Measurements from ENCODE around the gene FGF1.

FGF1 gene

DNA sequence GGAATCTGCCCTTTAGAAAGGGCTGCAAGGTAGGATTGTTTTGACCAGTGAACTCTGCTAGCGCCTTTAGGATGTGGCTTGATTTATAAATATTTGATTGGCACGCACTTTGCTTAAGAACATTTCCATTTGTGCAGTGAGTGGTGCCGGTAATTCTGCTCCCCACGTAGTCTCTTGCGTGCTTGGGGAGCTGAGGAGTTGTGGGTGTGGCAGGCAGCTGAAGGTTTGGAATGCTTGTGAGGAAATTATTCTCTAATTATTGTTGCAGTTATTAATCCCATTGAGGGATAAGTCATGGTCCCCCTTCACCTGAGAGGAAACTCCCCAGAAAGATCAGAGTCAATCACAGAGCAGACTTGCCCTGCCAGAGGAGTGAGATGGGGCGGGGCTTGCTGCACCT is 76.7 kb downstream of the FGF1 start:
- no peak for DNase-seq

DNA sequence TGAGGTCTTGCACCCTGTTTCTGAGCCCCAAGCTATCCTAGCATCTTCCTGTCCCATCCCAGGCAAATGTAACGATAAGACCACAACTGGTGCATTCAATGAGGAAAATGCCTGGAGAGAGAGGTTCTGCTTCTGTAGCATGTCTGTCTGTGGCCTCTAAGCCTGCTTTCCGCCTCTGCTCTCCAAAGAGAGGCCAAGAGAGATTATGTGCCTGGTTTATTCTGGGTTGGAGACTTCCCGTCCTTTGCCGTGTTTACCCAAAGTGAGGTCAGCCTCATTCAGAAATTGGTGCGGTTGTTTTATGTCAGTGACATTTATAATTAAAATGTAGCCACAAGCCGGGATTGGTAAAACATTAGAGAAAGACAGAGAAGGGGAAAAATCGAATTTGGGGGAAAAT is 77.8 kb downstream of the FGF1 start:
- no peak for DNase-seq

DNA sequence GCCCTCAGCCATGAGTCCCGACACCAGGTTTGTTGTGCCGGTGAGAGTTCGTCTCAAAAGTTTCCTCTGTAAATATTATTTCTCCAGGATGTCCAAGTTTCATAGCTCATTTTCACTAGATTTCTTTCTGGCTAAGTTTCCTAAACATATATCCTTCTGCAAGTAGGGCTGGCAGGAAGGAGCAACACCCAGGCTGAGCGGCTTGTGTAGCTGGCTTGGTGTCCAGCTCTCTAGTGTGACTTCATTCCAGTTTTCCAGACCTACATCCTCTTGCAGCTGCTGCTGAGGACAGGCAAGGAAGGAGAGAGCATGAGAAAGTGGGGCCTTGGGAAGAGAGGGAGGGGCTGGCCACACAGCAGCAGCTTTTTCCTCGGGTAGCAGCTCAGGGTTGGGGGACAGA is 80.3 kb downstream of the FGF1 start:
- DNase-seq: no peak

DNA sequence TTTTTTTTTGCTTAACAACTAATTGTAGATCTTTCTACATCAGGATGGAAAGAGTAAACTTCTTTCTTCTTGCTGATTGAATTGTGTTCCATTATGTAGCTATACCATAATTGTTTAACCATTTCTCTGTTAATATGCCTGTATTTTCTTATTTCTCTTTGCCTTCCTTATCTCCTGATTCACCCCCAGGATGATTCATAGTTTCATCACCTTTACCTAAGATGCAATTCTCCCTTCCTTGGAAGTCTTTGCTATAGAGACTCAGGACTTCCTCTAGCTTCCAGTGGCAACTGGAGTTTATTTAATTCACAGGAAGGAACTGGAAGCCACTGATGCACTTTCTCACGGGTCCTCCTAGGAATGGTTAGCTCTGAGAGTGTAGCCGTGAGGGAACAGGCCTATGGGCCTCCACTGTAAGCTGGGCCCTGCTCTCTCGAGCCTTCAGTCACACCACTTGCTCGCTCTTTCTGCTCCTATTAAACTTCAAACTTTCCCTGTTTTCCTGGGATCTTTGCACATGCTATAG is 83.1 kb downstream of the FGF1 start:
- no peak for DNase-seq

DNA sequence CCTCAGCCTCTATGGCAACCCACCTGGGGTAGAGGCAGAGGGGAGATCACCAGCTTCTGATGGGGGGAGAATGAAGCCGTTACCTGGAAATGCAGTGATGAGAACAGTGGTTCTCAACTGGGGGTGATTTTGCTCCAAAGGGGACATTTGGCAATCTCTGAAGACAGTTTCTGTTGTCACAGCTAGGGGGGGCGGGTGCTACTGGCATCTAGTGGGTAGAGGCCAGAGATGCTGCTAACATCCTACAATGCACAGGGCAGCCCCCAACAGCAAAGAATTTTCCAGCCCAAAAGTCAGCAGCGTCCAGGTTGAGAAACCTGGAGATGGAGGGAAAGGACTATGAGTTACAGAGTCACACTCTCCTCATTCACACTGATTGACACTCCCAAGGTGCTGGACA is 84.5 kb downstream of the FGF1 start:
- DNase-seq: no peak

DNA sequence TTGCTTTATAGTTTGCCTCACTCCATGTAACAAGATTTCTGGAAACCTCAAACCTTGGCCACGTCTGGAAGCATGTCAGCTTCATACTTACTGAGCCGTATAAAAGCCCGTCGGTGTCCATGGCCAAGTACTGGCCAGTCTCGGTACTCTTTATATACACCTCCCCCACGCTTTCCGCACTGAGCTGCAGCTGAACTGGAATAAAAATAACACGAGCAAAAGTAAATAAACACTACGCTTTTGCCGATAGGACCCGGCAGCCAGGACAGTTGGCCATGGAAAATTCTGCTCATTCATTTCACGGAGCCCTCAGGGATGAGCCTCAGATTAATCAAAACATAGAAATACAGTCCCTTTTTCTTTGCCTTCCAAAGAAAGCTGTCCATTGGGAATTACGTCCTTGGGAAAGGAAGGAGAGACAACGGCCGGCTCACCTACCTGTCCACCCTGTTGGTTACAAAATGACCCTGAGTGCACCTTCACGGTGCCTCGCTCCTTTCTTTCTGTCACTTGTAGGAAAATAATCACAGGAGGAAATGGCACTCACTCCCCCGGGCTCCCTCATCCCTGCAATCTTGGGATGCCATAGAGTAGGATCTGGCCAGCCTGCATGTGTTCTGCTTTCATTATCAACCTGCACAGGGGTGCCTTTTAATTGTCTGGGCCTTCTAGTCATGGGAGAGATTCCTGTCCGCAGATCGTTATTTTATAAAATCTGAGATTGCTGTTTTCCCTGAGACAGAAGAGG is 85.1 kb downstream of the FGF1 start:
- no peak for DNase-seq

DNA sequence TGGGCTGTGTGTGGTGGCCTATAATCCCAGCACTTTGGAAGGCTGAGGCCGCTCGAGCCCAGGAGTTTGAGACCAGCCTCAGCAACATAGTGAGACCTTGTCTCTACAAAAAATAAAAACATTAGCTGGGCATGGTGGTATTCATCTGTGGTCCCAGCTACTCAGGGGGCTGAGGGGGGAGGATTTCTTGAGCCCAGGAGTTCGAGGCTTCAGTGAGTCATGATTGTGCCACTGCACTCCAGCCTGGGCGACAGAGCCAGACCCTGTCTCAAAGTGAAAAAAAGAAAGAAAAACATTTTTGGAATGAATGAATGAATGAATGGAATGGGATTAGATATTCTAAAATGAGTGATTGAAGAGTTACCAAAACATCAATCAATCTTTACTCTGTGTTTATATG is 85.8 kb downstream of the FGF1 start:
- no peak for DNase-seq

DNA sequence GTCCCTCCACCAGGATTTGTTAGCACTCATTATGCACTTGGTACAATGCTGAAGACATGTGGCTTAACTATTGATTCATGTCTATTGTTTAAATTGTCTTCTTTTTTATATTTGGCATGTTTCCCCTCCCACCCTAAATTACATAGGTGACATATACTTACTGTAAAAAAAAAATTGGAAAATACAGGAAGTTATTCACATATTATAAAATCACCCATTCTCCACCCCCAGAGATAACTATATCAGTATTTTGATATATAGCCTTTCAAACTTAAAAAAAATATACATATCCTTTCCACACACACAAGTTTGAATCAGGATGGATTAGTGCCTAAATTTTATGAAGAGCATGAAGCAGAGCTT is 87.6 kb downstream of the FGF1 start:
- DNase-seq: no peak

DNA sequence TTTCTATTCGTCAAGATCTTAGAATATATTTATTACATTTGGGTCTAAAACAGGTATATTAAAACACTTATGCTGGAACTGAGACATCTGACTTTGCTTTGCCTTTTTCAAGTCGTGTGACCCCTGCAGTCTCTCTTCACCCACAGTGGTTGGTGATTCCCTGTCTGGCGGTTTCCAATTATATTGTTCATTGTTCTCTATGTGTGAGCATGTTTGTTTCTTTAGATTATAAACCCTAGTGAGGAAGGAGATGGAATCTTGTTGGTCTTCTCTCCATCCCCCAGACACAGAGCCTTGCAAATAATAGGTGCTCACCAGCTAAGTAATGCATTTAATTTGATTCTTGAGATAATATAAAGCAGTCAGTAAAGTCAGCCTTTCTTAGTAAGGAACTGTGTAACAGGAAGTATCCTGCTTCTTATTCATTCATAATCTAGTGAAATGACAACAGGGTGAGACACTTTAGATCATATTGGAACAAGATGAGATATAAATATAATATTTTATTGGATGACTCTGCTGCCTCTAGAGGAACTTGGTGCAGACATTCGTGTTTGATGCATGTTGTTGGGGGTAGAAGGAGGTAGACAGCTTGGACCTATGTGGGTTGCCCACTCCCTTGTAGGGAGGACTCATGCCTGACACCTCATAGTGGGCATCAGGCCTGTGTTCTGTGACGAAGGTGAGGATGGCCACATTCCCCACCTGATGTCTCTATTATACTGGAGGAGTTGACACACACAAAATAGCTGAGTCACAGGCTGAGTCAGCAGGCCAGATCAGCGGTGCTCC is 88.1 kb downstream of the FGF1 start:
- DNase-seq: no peak

DNA sequence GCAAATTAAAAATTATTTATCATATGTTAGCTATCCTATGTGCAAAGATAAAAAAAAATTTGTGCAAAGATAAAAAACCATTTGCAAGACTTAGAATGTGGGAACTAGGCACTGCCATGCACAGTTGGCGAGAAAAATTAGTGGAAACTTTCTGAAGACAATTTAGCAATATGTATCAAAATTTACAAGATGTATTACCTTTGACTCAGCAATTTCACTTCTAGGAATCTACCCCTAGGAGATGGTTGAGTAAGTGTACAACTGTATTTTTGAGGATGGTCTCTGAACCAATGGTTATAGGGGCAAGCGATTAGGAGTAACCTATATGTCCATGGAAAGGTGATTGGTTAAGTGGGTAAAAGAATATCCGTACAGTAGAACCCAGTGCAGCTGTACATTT is 88.9 kb downstream of the FGF1 start:
- DNase-seq: no peak

DNA sequence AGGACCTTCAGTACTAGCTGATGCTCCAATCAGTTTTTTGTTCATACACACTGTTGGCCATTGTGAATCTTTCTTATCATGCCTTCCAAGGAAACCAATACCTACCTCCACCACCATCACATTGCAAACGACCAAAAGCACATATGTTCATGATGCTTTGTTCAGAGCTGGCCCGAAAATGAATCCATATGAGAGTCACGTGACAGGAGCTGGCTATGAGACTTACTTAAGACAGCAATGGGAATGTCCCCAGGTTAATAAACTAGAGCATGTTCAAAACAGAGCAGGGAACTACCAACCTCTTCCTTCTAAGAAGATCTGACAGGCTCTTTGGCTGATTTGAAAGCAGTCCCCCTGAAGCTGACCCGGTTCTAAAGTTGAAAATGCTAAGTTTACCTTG is 93.5 kb downstream of the FGF1 start:
- no peak for DNase-seq

DNA sequence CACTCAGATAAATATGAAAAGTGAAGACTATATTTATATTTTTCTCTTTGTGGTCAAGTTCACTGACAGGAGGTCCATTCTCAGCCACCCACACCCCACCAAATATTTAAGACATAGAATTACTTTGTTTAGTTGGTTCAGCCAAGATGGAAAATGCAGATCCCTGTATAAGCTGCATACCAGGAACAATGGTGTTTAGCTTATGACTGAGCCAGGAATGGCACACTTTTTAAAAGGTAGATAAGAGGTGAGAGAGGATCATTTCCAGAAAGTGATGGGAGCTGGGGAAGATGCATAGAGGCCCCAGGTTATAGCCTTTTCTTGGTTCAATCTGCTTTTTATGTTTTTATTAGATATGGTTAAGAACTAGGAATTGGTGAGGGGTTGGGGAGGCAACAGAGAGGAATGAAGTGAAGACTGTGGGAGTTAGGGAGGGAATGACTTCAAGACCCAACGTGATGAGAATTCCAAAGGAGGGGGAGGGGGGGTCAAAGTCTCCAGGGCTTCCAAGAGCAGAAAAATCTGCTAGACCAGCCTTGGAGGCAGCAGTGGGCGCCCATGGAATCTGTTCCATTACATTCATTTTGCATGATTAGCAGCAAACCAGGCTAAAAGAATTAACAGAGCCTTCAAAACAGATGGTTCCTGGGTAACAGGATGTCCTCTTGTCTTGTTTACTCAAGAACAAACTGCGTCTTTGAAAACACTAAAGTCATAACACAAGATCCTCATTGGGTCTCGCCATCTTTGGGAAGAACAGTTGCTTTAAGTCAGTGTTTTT is 95.2 kb downstream of the FGF1 start:
- no peak for DNase-seq

DNA sequence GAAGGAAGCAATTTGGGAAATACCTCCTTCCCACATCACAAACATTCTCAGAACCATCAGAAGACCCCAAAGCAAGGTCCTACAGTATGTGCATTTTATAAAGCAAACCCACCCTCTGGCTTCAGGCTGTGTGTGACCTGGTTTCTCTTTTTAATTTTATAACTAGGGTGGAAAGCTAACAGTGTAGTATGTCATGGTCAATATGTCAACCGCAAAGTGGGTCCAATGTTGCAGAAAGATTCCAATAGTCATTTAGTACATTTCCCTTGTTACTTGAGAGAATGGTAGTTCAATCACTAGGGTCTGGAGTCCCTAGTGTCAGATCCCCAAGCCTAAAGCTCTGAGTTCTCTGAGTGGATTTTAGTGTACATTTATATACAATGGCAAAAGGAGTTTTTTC is 96.2 kb downstream of the FGF1 start:
- DNase-seq: no peak

DNA sequence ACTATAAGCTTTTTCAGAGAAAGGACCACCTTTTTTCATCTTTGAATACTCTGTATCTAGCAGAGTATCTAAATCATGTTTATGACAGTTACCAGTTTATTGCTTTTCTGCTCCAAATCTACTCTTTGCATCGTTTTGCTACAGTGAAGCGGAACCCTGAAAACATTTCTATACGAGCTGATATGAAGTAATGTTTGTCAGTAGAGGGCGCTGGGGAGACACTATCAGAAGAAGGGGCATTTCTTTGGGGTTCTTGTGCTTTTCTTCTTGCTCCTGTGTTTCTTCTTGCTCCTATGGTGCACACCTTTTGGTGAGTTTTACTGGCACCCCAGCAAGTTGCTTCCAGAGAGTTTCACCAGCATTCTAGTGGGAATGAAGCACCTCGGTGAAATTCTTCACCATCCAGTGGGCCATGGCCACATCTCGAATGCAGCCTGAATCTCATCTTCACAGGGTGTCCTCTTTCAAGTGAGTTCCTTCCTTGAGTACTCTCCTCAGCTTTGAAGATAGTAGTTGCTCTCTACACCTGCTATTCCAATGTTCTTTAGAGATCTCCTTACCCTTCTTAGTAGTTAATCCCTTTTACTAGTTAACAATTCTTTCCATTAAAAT is 98.4 kb downstream of the FGF1 start:
- no peak for DNase-seq

DNA sequence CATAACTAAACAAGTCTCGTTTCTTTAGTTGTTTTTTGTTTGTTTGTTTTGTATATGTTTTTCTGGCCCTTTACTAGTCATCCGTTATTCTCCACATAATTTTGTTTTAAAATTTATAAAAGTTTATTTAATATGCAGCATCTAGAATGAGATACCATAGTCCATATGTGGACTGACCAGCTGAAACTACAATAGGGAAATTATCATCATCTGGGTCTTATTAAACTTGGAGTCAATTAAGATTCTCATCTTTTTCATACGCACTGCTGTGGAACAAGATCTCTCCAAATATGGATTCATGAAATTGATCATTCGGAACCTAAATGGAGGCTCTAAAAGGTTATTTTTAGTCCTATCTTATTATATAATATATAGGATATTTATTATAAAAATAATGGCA is 99.3 kb downstream of the FGF1 start:
- DNase-seq: no peak

DNA sequence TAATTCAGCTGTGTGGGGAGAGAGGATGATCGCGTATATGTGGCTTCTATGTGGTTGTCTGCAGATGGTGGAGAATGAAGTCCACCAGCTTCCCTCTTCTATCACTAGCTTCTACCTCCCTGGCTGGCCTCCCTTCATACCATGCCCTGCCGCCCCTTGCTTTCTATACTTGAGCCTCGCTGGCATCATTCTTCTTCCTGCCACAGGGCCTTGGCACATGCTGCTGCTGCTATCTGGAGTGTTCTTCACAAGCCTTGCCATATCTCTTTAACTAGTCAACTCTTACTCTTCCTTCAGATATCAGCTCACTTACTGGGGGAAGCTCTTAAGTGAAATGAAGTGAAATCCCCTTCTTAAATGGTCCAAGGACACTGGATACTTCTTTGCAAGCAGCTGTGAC is 100.4 kb downstream of the FGF1 start:
- no peak for DNase-seq

DNA sequence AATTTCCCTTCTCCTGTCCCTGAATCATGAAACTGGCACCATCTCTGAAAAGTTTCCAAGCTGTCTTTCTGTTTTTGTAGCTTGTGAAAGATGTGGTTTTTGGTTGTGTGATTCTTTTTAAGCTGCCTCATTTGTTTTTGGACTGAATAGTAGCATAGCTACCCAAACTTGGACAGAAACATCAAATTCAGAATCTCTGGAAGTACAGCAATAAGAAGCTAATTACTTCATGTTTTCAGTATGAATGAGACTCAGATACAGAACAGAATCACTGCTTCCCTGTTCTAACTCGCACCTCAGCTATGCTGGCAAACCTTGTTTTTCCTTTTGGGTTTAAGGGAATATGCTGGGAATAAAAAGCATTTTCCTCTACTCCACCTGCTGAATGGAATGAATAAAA is 101.0 kb downstream of the FGF1 start:
- DNase-seq: no peak

DNA sequence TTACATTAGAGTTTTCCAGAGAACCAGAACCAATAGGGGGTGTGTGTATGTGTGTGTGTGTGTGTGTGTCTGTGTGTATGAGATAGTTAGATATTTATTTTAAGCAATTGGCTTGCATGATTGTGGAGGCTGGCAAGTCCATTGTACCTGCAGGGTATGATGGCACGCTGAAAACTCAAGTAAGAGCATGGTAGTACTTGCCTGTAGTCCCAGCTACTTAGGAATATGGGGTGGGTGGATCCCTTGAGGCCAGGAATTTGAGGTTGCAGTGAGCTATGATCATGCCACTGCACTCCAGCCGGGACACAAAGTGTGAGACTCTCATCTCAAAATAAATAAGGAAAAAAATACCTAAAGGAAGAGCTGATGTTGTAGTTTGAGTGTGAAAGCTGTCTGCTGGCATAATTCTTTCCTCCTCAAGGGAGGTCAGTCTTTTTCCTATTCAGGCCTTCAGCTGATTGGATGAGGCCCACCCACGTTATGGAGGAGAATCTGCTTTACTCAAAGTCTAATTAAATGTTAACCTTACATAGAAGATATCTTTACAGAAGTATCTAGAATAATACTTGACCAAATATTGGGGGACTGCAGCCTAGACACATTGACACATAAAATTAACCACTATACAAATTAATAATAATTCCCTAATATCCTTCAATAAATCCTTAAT is 107.6 kb downstream of the FGF1 start:
- no peak for DNase-seq

DNA sequence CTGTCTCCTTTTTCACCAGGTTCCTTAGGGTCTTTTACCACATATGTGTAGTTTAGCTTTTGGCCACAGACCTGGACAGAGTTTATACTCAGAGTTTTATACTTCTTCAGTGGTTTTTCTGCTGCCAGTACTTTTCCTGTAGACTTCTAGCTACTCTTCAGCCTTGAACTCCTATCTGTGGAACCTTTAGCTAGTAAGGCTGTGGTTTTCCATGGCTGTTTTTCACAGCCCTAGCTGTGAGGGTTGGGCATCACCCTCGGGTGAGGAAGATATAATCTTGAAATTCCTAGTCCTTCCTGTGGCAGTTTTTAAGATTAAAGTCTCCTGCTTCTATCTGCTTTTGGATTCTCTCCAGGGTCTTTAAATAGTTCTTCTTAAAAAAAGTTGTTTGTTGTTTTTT is 109.1 kb downstream of the FGF1 start:
- no peak for DNase-seq

DNA sequence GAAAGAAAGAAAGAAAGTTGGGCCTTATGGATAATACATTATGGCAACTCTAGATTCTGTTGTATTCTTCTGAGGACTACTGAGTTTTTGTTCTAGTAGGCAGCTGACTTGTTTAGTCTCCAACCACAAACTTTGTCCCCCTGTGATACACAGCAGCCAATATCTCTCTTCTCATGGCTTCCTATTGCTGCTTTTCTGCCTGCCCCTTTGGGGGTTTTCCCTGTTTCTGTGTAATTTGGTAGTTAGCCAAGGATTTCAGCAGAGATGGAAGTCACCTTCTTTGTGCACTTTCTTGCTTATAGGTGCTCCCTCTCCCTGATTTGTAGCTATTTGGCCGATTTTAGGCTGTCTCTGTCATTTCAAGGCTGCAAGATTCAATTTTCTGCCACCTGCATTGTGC is 109.6 kb downstream of the FGF1 start:
- DNase-seq: no peak

DNA sequence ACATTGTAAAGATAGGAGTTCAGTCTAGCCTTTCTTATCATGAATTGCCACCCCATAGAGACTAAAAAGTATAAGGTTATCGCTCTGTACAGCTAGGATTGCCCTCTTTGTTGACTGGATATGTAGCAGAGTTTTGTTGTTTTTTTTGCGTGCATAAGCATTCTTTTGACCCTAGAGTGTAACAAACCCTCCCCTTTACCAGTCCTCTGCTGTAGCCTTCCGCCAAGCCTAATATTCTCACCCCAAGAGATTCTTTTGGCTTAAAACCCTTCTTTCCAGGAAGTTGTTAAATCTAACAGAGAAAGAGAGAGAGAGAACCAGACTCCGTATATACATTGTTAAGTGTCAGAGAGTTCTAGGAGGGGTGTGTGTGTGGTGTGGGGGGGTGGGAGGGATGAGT is 113.9 kb downstream of the FGF1 start:
- DNase-seq: no peak

DNA sequence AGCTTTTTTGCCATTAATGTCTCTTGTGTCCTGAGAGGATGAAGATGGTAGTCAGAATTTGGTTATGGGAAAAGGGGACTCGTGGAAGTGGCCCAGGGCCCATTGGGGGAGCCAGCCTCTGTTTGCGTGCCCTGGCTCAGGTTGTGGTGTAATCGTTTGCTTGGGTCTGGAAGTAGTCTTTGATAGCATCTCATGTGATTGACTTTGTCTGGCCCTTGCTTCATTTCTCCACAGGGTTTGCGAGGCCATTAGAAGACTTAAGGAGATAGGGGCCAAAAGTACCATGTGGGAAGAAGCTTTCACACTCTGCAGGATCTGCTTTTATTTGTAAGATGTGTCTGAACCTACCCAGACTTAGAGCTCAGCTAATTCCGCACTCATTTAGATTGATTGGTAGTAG is 114.5 kb downstream of the FGF1 start:
- no peak for DNase-seq

DNA sequence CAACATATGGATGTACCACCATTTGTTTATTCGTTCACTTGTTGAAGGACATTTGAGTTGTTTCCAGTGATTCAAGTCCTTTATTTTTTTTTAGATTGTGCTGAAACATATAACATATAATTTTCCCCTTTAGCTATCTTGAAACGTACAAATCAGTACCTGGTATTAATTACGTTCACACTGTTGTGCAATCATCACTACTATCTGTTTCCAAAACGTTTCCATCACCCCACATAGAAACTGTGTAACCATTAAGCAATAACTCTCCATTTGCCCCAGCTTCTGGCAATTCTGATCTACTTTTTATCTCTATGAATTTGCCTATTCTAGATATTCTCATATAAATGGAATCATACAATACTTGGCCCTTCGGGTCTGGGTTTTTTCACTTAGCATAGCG is 116.0 kb downstream of the FGF1 start:
- no peak for DNase-seq
